ENCODE data around the gene COL4A2.

The COL4A2 gene

GRCh38 chr13:110266431-110266809, 40.7 kb upstream of the COL4A2 start:
- H3K4me3 ChIP-seq = no peak overlapping the region
- in situ Hi-C loops (cut with MboI; ENCODE audit: low sequenced_read_pairs) = no loop called here
- H3K4me1 ChIP-seq = no peaks in the 10 kb centered on the region

GRCh38 chr13:110266983-110267382, 40.1 kb upstream of the COL4A2 start:
- H3K27me3 ChIP-seq (ENCODE audit: low read depth) = no peaks in the 10 kb centered on the region
- no peaks in the 10 kb centered on the region for H3K9me3 ChIP-seq
- in situ Hi-C loops (cut with MboI; ENCODE audit: low sequenced_read_pairs) = no loop called here
- no peak for DNase-seq (ENCODE audit: low spot score in 2 of 2)
- H3K36me3 ChIP-seq (replicated peaks) = no peaks in the 10 kb centered on the region
- H3K4me3 ChIP-seq = no peak overlapping the region
- H3K4me1 ChIP-seq = no peaks in the 10 kb centered on the region

More at GRCh38 chr13:110266431-110266809, 40.7 kb upstream of the COL4A2 start:
- H3K36me3 ChIP-seq (replicated peaks) = no peaks in the 10 kb centered on the region
- DNase-seq (ENCODE audit: low spot score in 2 of 2) = no peak
- H3K27me3 ChIP-seq (ENCODE audit: low read depth) = no peaks in the 10 kb centered on the region
- no peaks in the 10 kb centered on the region for H3K9me3 ChIP-seq

DNA sequence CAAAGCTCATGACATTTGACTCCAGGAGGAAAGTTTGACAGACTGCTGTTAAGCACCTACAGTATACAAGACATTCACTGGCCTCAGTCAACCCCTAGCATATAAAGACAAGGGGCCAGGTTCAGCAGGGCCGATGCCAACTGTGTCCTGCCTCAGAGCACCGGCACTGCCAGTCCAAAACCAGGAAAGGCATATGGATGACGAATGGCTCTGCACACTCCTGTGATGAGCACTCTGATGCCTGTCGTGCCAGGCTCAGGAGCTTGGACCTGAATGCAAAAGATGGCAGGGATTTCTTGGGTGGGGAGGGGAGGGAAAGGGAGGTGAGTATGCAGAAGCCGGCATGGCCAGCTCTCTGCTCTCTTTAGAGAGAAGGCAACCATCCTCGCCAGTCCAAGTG, 39.0 kb upstream of the COL4A2 start:
- DNase-seq (ENCODE audit: low spot score in 2 of 2) = no peak
- Histone ChIP-seq H3K4me1 (no peaks in the 10 kb centered on the region), H3K27me3 (ENCODE audit: low read depth) (no peaks in the 10 kb centered on the region), H3K4me3 (no peak overlapping the region), H3K9me3 (no peaks in the 10 kb centered on the region), H3K36me3 (replicated peaks) (no peaks in the 10 kb centered on the region)
- in situ Hi-C loops (cut with MboI; ENCODE audit: low sequenced_read_pairs) = no loop called here

DNA sequence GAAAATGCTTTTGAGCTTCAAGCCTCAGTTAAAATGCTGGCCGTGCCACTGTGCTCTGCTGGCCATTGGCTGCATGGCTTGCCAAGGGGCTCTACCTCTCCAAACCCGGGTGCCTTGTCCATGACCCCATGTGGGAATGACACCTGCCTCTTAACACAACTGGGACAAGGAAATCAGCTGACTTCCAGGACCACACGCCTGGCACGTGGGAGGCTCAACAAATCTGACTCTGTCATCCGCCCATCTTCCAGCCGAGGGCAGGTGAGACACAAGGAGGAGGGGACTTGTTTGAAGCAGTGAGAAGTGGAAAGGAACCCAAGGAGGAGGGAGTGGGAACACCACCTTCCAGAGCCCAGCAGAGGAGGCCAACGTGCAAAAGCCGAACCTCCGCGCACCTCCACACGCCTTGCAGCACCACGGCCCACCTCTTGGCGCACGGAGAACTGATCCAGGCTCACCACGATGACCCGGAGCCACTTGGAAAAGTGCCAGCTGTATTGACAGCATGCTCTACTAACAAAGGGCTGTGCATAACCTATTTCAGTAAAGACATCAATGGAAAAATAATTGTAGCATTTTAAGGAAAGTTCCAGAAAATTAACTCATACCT, 38.4 kb upstream of the COL4A2 start:
- H3K27me3 ChIP-seq (ENCODE audit: low read depth) = no peaks in the 10 kb centered on the region
- no peak overlapping the region for H3K4me3 ChIP-seq
- in situ Hi-C loops (cut with MboI; ENCODE audit: low sequenced_read_pairs) = no loop called here
- no peaks in the 10 kb centered on the region for H3K9me3 ChIP-seq
- no peaks in the 10 kb centered on the region for H3K4me1 ChIP-seq
- DNase-seq (ENCODE audit: low spot score in 2 of 2) = no peak
- H3K36me3 ChIP-seq (replicated peaks) = no peaks in the 10 kb centered on the region

GRCh38 chr13:110269509-110270185, 37.4 kb upstream of the COL4A2 start:
- no peaks in the 10 kb centered on the region for H3K27me3 ChIP-seq (ENCODE audit: low read depth)
- no peaks in the 10 kb centered on the region for H3K36me3 ChIP-seq (replicated peaks)
- H3K4me1 ChIP-seq = no peaks in the 10 kb centered on the region
- H3K4me3 ChIP-seq = no peak overlapping the region
- in situ Hi-C loops (cut with MboI; ENCODE audit: low sequenced_read_pairs) = no loop called here
- no peak for DNase-seq (ENCODE audit: low spot score in 2 of 2)
- no peaks in the 10 kb centered on the region for H3K9me3 ChIP-seq

GRCh38 chr13:110270507-110270906, 36.6 kb upstream of the COL4A2 start:
- Histone ChIP-seq H3K9me3 (no peaks in the 10 kb centered on the region), H3K36me3 (replicated peaks) (no peaks in the 10 kb centered on the region), H3K27me3 (ENCODE audit: low read depth) (no peaks in the 10 kb centered on the region), H3K4me1 (no peaks in the 10 kb centered on the region), H3K4me3 (no peak overlapping the region)
- in situ Hi-C loops (cut with MboI; ENCODE audit: low sequenced_read_pairs) = no loop called here
- DNase-seq (ENCODE audit: low spot score in 2 of 2) = no peak

DNA sequence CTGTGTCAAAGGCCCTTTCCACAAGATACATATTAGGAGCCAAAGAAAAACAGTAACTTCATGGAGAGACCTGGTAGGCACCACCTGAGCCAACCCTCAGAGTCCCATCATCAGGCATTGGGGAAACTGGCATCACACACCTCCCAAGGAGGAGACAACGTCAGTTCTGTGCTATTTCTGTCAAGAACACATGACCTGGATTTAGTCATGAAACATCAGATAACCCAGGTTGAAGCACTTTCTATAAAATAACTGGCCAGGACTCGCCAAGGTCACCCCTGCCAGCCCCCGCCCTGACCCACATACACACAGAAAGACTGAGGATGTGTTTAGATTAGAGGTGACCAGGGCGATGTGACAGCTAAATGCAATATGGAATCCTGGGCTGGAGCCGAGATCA, 35.8 kb upstream of the COL4A2 start:
- no peaks in the 10 kb centered on the region for H3K9me3 ChIP-seq
- DNase-seq (ENCODE audit: low spot score in 2 of 2) = no peak
- H3K36me3 ChIP-seq (replicated peaks) = no peaks in the 10 kb centered on the region
- in situ Hi-C loops (cut with MboI; ENCODE audit: low sequenced_read_pairs) = no loop called here
- H3K4me3 ChIP-seq = no peak overlapping the region
- no peaks in the 10 kb centered on the region for H3K27me3 ChIP-seq (ENCODE audit: low read depth)
- no peaks in the 10 kb centered on the region for H3K4me1 ChIP-seq

DNA sequence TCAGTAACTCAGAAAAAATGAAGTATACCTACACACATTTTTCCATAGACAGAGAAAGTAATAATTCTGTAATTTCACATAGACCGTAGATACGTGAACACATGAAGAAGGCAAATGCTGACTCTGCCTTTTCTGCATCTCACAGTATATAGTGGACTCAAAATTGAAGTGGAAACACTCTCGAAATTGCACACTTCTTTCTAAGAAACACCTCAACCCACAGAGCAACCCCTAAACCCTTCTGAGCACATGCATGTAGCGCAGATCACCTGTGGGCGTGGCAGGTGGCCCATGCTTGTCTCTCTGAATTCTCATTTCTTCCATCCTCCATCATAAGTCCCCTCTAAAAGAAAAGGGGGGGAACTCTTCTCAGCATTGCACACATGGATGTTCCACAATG, 34.9 kb upstream of the COL4A2 start:
- Histone ChIP-seq H3K4me3 (no peak overlapping the region), H3K27me3 (ENCODE audit: low read depth) (no peaks in the 10 kb centered on the region), H3K9me3 (no peaks in the 10 kb centered on the region), H3K4me1 (no peaks in the 10 kb centered on the region), H3K36me3 (replicated peaks) (no peaks in the 10 kb centered on the region)
- no peak for DNase-seq (ENCODE audit: low spot score in 2 of 2)
- in situ Hi-C loops (cut with MboI; ENCODE audit: low sequenced_read_pairs) = no loop called here

GRCh38 chr13:110272651-110273050, 34.4 kb upstream of the COL4A2 start:
- H3K36me3 ChIP-seq (replicated peaks) = no peaks in the 10 kb centered on the region
- no peak overlapping the region for H3K4me3 ChIP-seq
- in situ Hi-C loops (cut with MboI; ENCODE audit: low sequenced_read_pairs) = no loop called here
- no peaks in the 10 kb centered on the region for H3K4me1 ChIP-seq
- DNase-seq (ENCODE audit: low spot score in 2 of 2) = no peak
- H3K27me3 ChIP-seq (ENCODE audit: low read depth) = no peaks in the 10 kb centered on the region
- no peaks in the 10 kb centered on the region for H3K9me3 ChIP-seq

DNA sequence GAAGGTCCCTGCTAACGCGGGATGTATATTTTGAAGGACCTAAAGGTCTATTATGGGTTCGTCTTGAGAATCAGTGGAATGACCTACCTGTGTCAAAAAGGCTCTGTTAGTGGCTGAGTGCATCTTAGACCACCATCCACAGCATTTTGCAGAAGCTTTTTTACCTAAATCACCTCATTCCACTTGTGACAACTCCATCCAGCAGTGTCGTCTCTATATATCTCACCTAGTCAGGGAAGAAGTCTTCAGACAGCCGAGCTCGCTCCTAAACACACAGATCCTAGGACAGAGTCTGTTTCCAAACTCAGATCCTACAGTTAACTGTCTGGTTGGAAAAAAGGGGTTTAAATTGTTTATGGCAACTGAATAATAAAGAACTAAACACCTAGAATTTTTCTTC, 33.8 kb upstream of the COL4A2 start:
- Histone ChIP-seq H3K9me3 (no peaks in the 10 kb centered on the region), H3K4me1 (no peaks in the 10 kb centered on the region), H3K4me3 (no peak overlapping the region), H3K27me3 (ENCODE audit: low read depth) (no peaks in the 10 kb centered on the region), H3K36me3 (replicated peaks) (no peaks in the 10 kb centered on the region)
- no peak for DNase-seq (ENCODE audit: low spot score in 2 of 2)
- in situ Hi-C loops (cut with MboI; ENCODE audit: low sequenced_read_pairs) = no loop called here

GRCh38 chr13:110274687-110275086, 32.4 kb upstream of the COL4A2 start:
- Histone ChIP-seq H3K36me3 (replicated peaks) (no peaks in the 10 kb centered on the region), H3K9me3 (no peaks in the 10 kb centered on the region), H3K27me3 (ENCODE audit: low read depth) (no peaks in the 10 kb centered on the region), H3K4me3 (no peak overlapping the region), H3K4me1 (no peaks in the 10 kb centered on the region)
- no peak for DNase-seq (ENCODE audit: low spot score in 2 of 2)
- in situ Hi-C loops (cut with MboI; ENCODE audit: low sequenced_read_pairs) = no loop called here

DNA sequence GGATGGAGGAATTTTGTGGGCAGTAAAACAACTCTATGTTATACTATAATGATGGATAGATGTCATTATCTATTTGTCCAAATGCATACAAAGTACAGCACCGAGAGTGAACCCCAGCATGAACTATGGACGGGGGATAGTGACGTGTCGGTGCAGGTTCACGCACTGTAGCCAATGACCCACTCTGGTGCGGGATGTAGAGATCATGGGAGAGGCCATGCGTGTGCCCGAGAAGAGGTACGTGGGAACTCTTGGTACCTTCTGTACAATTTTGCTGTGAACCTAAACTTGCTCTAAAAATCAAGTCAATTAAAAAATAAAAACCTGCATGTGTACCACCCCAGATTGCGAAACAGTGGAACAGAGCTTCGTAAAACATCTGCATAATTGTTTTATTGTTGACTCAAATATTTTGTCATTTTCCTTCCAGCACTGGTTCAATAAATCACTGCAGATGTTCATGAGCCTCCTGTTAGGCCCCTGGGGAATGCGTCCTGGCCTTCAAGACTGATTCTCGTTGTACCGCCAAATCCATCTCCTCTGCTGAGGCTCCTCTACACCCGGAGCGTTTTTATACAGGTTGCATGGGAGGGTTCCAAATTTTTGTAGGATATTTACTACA, 31.0 kb upstream of the COL4A2 start:
- in situ Hi-C loops (cut with MboI; ENCODE audit: low sequenced_read_pairs) = no loop called here
- DNase-seq (ENCODE audit: low spot score in 2 of 2) = no peak
- Histone ChIP-seq H3K4me1 (no peaks in the 10 kb centered on the region), H3K27me3 (ENCODE audit: low read depth) (peaks cover 4% of the 10 kb centered on the region; the same call in 1 of the 2 replicates), H3K4me3 (no peak overlapping the region), H3K36me3 (replicated peaks) (no peaks in the 10 kb centered on the region), H3K9me3 (no peaks in the 10 kb centered on the region)

DNA sequence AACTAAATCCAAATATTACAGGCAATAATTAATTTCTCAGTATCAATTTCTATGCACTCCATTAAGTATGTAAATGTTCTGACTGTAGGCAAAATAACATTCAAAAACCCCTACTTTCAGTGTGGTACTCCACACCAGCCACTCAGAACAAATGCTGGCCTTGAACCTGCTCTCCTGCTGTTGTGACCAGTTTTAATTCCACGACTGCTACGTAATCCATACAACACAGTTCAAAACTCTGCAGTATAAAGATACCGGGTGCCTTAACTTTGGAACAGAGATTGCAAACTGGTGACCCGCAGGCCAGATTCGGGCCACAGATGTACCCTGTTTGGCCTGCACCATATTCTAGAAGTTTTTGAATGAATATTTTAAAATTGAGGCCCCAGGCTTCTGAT, 30.5 kb upstream of the COL4A2 start:
- in situ Hi-C loops (cut with MboI; ENCODE audit: low sequenced_read_pairs) = no loop called here
- no peak for DNase-seq (ENCODE audit: low spot score in 2 of 2)
- H3K36me3 ChIP-seq (replicated peaks) = no peaks in the 10 kb centered on the region

GRCh38 chr13:110277357-110277975, 29.6 kb upstream of the COL4A2 start:
- no peak for DNase-seq (ENCODE audit: low spot score in 2 of 2)
- in situ Hi-C loops (cut with MboI; ENCODE audit: low sequenced_read_pairs) = no loop called here
- no peak overlapping the region for H3K4me3 ChIP-seq
- H3K27me3 ChIP-seq (ENCODE audit: low read depth) = peaks cover 4% of the 10 kb centered on the region; the same call in 1 of the 2 replicates
- H3K4me1 ChIP-seq = no peaks in the 10 kb centered on the region
- H3K9me3 ChIP-seq = no peaks in the 10 kb centered on the region
- no peaks in the 10 kb centered on the region for H3K36me3 ChIP-seq (replicated peaks)

More for the DNA sequence above, 30.5 kb upstream of the COL4A2 start:
- Histone ChIP-seq H3K4me1 (no peaks in the 10 kb centered on the region), H3K27me3 (ENCODE audit: low read depth) (peaks cover 4% of the 10 kb centered on the region; the same call in 1 of the 2 replicates), H3K4me3 (no peak overlapping the region), H3K9me3 (no peaks in the 10 kb centered on the region)
